H1 (cell line): ENCODE data around the gene COMMD2. TPM values are rescaled to one million over a fixed set of nuclear protein-coding genes. Genes with fewer than 3 reads are reported as not detected.

ENCODE experiments used
- CTCF ChIA-PET: fragments of 300-600 bp; sonication (Branson Sonifier 250); formaldehyde crosslinking; loops from one replicate; lab custom pipeline; 2021; ENCODE audit not compliant: partially characterized antibody; lab: Charles Lee
- POLR2A ChIA-PET: fragments of 300-600 bp; sonication (Branson Sonifier 250); formaldehyde crosslinking; loops from one replicate; lab custom pipeline; 2021; ENCODE audit warnings: inconsistent platforms; ENCODE audit not compliant: partially characterized antibody; lab: Charles Lee
- DNase-seq, 2 experiments: peaks; one replicate each; pipeline versions ENCODE4 v3.0.0 to v3.0.0-alpha.2; 2010 to 2022; ENCODE audit warnings: low spot score in 2 of 2, low read depth in 1 of 2, mixed read lengths in 1 of 2
- FAIRE-seq: peaks from 2 replicates; lab custom pipeline; 2011; peaks lifted over from hg19 to GRCh38; lab: Jason Lieb, UNC
- H2AFZ ChIP-seq: 2 replicates; pipeline ENCODE4 v1.8.1; 2012; ENCODE audit warnings: low read length, inconsistent platforms
- H2AK5ac ChIP-seq: 2 replicates; pipeline ENCODE4 v1.6.1; 2013; ENCODE audit warnings: low read depth, low read length
- H2BK120ac ChIP-seq: replicated peaks from 2 replicates; pipeline ENCODE3; 2013; ENCODE audit warnings: low read depth, low read length, inconsistent platforms
- H2BK12ac ChIP-seq: 2 replicates; pipeline ENCODE4 v1.6.1; 2013; ENCODE audit warnings: low read depth, low read length
- H2BK15ac ChIP-seq: 2 replicates; pipeline ENCODE4 v1.6.1; 2013; ENCODE audit warnings: low read length
- H2BK20ac ChIP-seq: 2 replicates; pipeline ENCODE4 v1.6.1; 2013; ENCODE audit warnings: low read length
- H2BK5ac ChIP-seq: 2 replicates; pipeline ENCODE4 v1.6.1; 2013; ENCODE audit warnings: low read depth, low read length
- H3K14ac ChIP-seq: 2 replicates; pipeline ENCODE4 v1.6.1; 2013; ENCODE audit warnings: inconsistent platforms; ENCODE audit not compliant: insufficient read length
- H3K18ac ChIP-seq: 2 replicates; pipeline ENCODE4 v1.6.1; 2013; ENCODE audit warnings: low read length; ENCODE audit errors: extremely low read depth
- H3K23ac ChIP-seq: 2 replicates; pipeline ENCODE4 v1.6.1; 2013; ENCODE audit warnings: inconsistent platforms; ENCODE audit not compliant: insufficient read length
- H3K23me2 ChIP-seq: 2 replicates; pipeline ENCODE4 v1.6.1; 2013; ENCODE audit warnings: low read depth, low read length
- H3K27ac ChIP-seq: 2 replicates; pipeline ENCODE4 v1.6.1; 2011; ENCODE audit warnings: low read depth, low read length, inconsistent platforms
- H3K27me3 ChIP-seq, 4 experiments: replicated peaks in 1 of 4; 1 replicate in 1 of 4; 2 replicates in 3 of 4; pipeline versions ENCODE4 v1.6.1 to v1.8.1; 2011 to 2013; ENCODE audit warnings: low read length in 3 of 4, mild to moderate bottlenecking in 3 of 4, inconsistent platforms in 2 of 4, mixed read lengths in 2 of 4, moderate library complexity in 1 of 4; ENCODE audit not compliant: control insufficient read depth in 3 of 4, insufficient read depth in 3 of 4; ENCODE audit errors: extremely low read depth in 1 of 4
- H3K36me3 ChIP-seq, 4 experiments: 2 replicates each; pipeline versions ENCODE4 v1.6.1 to v1.8.1; 2011 to 2013; ENCODE audit warnings: mild to moderate bottlenecking in 4 of 4, low read length in 3 of 4, moderate library complexity in 2 of 4, control low read depth in 1 of 4, inconsistent platforms in 1 of 4; ENCODE audit not compliant: insufficient read depth in 4 of 4, control insufficient read depth in 2 of 4
- H3K4ac ChIP-seq: replicated peaks from 2 replicates; pipeline ENCODE3; 2013; ENCODE audit warnings: low read length, low read depth, mixed read lengths, inconsistent platforms; ENCODE audit not compliant: insufficient read length
- H3K4me1 ChIP-seq, 4 experiments: replicated peaks in 1 of 4; 1 replicate in 1 of 4; 2 replicates in 3 of 4; pipeline versions ENCODE4 v1.6.1 to v1.8.1; 2011 to 2013; ENCODE audit warnings: low read length in 3 of 4, inconsistent platforms in 2 of 4, mixed read lengths in 1 of 4; ENCODE audit not compliant: insufficient read depth in 4 of 4, control insufficient read depth in 3 of 4
- H3K4me2 ChIP-seq, 2 experiments: 2 replicates each; pipeline versions ENCODE4 v1.6.1 to v1.8.1; 2011 to 2013; ENCODE audit warnings: low read depth in 2 of 2, low read length in 2 of 2, control low read depth in 1 of 2, inconsistent platforms in 1 of 2, mild to moderate bottlenecking in 1 of 2; ENCODE audit not compliant: insufficient read depth in 1 of 2
- H3K4me3 ChIP-seq, 4 experiments: fragments of 200-600, 300-600 bp in 1 of 4; sonication (generic), shearing (Covaris generic), sonication (Bioruptor Twin) in 1 of 4; 2 replicates each; pipeline versions ENCODE4 v1.5.1 to v1.8.1; 2011 to 2016; ENCODE audit warnings: low read length in 4 of 4, low read depth in 3 of 4, control low read depth in 2 of 4, inconsistent platforms in 2 of 4, mild to moderate bottlenecking in 2 of 4, mixed read lengths in 1 of 4, moderate library complexity in 1 of 4; ENCODE audit not compliant: insufficient read depth in 2 of 4; ENCODE audit errors: extremely low read depth in 1 of 4
- H3K56ac ChIP-seq: replicated peaks from 2 replicates; pipeline ENCODE3; 2013; ENCODE audit warnings: low read depth, mild to moderate bottlenecking, mixed read lengths, low read length, inconsistent platforms; ENCODE audit not compliant: insufficient read length
- H3K79me1 ChIP-seq: 2 replicates; pipeline ENCODE4 v1.6.1; 2013; ENCODE audit warnings: low read depth, low read length, control low read depth
- H3K79me2 ChIP-seq, 2 experiments: 2 replicates each; pipeline versions ENCODE4 v1.6.1 to v1.8.1; 2012 to 2013; ENCODE audit warnings: low read length in 2 of 2, mild to moderate bottlenecking in 2 of 2, inconsistent platforms in 1 of 2; ENCODE audit not compliant: insufficient read depth in 2 of 2, control insufficient read depth in 1 of 2
- H3K9ac ChIP-seq, 4 experiments: replicated peaks in 1 of 4; 1 replicate in 1 of 4; 2 replicates in 3 of 4; pipeline versions ENCODE4 v1.6.1 to v1.8.1; 2011 to 2013; ENCODE audit warnings: low read depth in 3 of 4, low read length in 3 of 4, control low read depth in 2 of 4, mild to moderate bottlenecking in 2 of 4, moderate library complexity in 2 of 4, inconsistent platforms in 1 of 4; ENCODE audit errors: extremely low read depth in 1 of 4
- H3K9me3 ChIP-seq, 2 experiments: 2 replicates each; pipeline versions ENCODE4 v1.6.1 to v1.8.1; 2012 to 2013; ENCODE audit warnings: mild to moderate bottlenecking in 2 of 2, moderate library complexity in 2 of 2, control low read depth in 1 of 2, inconsistent platforms in 1 of 2, low read depth in 1 of 2, low read length in 1 of 2, mixed read lengths in 1 of 2; ENCODE audit not compliant: insufficient read depth in 2 of 2
- H4K20me1 ChIP-seq, 2 experiments: replicated peaks in 1 of 2; 2 replicates each; pipeline versions ENCODE3 to v1.8.1; 2011 to 2013; ENCODE audit warnings: inconsistent platforms in 2 of 2, low read length in 2 of 2, mild to moderate bottlenecking in 1 of 2; ENCODE audit not compliant: insufficient read depth in 2 of 2, control insufficient read depth in 1 of 2
- H4K5ac ChIP-seq: 2 replicates; pipeline ENCODE4 v1.6.1; 2013; ENCODE audit warnings: low read length, low read depth, mixed read lengths, inconsistent platforms; ENCODE audit not compliant: insufficient read length
- H4K8ac ChIP-seq: 2 replicates; pipeline ENCODE4 v1.8.0; 2013; ENCODE audit warnings: mild to moderate bottlenecking, moderate library complexity, low read length, inconsistent platforms; ENCODE audit not compliant: insufficient read depth; ENCODE audit errors: extremely low read depth
- H4K91ac ChIP-seq: replicated peaks from 2 replicates; pipeline ENCODE3; 2013; ENCODE audit warnings: low read length, mixed read lengths, inconsistent platforms; ENCODE audit not compliant: insufficient read length
- RAD21 ChIP-seq, 2 experiments: IDR thresholded peaks in 1 of 2; conservative IDR thresholded peaks in 1 of 2; 2 replicates each; pipeline ENCODE4 v1.6.1; 2011; ENCODE audit warnings: low read depth in 2 of 2, low read length in 2 of 2, improper control_type of control experiment in 1 of 2, inconsistent platforms in 1 of 2, mild to moderate bottlenecking in 1 of 2, moderate library complexity in 1 of 2
- WGBS, 2 experiments: shearing (Covaris generic) in 1 of 2; methylation state at CpG; one replicate each; pipeline versions ENCODE4 v1.1.6 to v1.1.7; 2013 to 2015; ENCODE audit warnings: low lambda C conversion rate in 2 of 2, mixed read lengths in 2 of 2, inconsistent platforms in 1 of 2, low coverage in 1 of 2, missing lambda C conversion rate in 1 of 2; ENCODE audit not compliant: insufficient replicate concordance in 2 of 2, insufficient coverage in 1 of 2, insufficient read length in 1 of 2; ENCODE audit errors: extremely low coverage in 1 of 2, missing lambda C conversion rate in 1 of 2; 5-methylcytosine and 5-hydroxymethylcytosine counted together
- polyA plus RNA-seq, 7 experiments: library from polyadenylated mRNA; depleted of rRNA in 3 of 7; stranded (reverse) in 5 of 7; unstranded in 2 of 7; fragments of >200 nt in 5 of 7; fragments of 200-250 nt in 2 of 7; gene quantifications; 1 replicate in 5 of 7; 2 replicates in 1 of 7; 4 replicates in 1 of 7; pipeline versions ENCODE4 v1.2.1 to v1.2.3, GENCODE V29; 2011 to 2013; ENCODE audit warnings: missing spikeins in 2 of 7, mixed read lengths in 2 of 7
- total RNA-seq: library from RNA; stranded (reverse); fragmentation: NEBNext Ultra II Directional; extraction: Animal tissue kit (Norgen Biotek cat#: 25700); gene quantifications from 2 replicates; pipeline ENCODE4 v1.2.1, GENCODE V29; 2021
- TF ChIP-seq, protein P1 (sequence below), 3 experiments: IDR thresholded peaks; 1 replicate in 2 of 3; 2 replicates in 1 of 3; pipeline versions ENCODE4 v1.5.1 to v1.6.1; 2011; ENCODE audit warnings: low read length in 3 of 3, mild to moderate bottlenecking in 3 of 3, inconsistent platforms in 2 of 3, low read depth in 1 of 3, moderate library complexity in 1 of 3; ENCODE audit not compliant: insufficient read depth in 1 of 3; ENCODE audit errors: control extremely low read depth in 1 of 3
- TF ChIP-seq, protein P2 (sequence below): IDR thresholded peaks from 2 replicates; pipeline ENCODE4 v1.6.1; 2012; ENCODE audit warnings: inconsistent platforms

COMMD2 gene
- total and polyA plus RNA-seq, 2 of the 8 experiments (the other 6 are each of a cell fraction or from before 2014, with no cell fraction given): 20.2 to 57.2 TPM

DNA sequence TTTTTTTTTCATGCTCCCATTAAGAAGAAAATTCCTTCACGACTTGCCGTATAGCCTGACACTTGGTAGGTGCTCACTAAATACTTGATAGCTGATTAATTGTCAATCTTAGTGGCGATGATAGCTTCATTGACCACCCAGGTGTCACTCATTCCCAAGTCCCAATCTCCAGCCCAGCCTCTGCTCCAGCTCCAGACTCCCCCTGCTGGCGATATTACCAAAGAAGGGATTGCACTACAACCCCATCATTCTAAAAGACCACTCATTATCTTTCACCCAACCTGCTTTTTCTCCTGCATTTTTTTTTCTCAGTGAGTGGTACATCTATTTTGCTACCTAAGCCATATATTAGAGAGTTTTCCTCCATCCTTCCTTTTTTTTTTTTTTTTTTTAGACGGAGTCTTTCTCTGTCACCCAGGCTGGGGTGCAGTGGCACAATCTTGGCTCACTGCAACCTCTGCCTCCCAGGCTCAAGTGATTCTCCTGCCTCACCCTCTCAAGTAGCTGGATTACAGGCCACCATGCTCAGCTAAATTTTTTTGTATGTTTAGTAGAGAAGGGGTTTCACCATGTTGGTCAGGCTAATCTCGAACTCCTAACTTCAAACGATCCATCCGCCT, 19.5 kb upstream of the COMMD2 start:
- Histone ChIP-seq H2AFZ (no peak overlapping the region), H3K56ac (no peak overlapping the region), H3K4me1 (no peaks in the 10 kb centered on the region), H4K20me1 (no peaks in the 10 kb centered on the region), H3K4ac (no peak overlapping the region), H3K14ac (no peak overlapping the region), H2BK20ac (no peak overlapping the region), H2BK15ac (no peak overlapping the region), H4K91ac (no peak overlapping the region), H2BK120ac (no peak overlapping the region), H3K23ac (no peak overlapping the region), H2AK5ac (no peak overlapping the region), H3K79me1 (no peaks in the 10 kb centered on the region), H4K5ac (no peak overlapping the region), H4K8ac (no peak overlapping the region), H2BK12ac (no peak overlapping the region), H3K4me2 (no peak overlapping the region), H3K36me3 (no peaks in the 10 kb centered on the region), H2BK5ac (no peak overlapping the region), H3K27ac (no peak overlapping the region), H3K79me2 (no peaks in the 10 kb centered on the region), H3K27me3 (no peaks in the 10 kb centered on the region; a peak in 1 of 7 replicates), H3K18ac (no peak overlapping the region), H3K23me2 (no peaks in the 10 kb centered on the region), H3K4me3 (no peak overlapping the region), H3K9ac (no peak overlapping the region), H3K9me3 (no peaks in the 10 kb centered on the region)
- TF ChIP-seq, protein P1, sequence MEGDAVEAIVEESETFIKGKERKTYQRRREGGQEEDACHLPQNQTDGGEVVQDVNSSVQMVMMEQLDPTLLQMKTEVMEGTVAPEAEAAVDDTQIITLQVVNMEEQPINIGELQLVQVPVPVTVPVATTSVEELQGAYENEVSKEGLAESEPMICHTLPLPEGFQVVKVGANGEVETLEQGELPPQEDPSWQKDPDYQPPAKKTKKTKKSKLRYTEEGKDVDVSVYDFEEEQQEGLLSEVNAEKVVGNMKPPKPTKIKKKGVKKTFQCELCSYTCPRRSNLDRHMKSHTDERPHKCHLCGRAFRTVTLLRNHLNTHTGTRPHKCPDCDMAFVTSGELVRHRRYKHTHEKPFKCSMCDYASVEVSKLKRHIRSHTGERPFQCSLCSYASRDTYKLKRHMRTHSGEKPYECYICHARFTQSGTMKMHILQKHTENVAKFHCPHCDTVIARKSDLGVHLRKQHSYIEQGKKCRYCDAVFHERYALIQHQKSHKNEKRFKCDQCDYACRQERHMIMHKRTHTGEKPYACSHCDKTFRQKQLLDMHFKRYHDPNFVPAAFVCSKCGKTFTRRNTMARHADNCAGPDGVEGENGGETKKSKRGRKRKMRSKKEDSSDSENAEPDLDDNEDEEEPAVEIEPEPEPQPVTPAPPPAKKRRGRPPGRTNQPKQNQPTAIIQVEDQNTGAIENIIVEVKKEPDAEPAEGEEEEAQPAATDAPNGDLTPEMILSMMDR (IDR thresholded peaks at IDR 0.05; ENCODE audit: control extremely low read depth in 1 of 3, insufficient read depth in 1 of 3, low read depth in 1 of 3, low read length in 3 of 3): peak; percentile 77 to 87 (median 86)
- peak; percentile 73 to 76 for TF ChIP-seq RAD21 (IDR thresholded peaks at IDR 0.05 in 1 of 2, conservative IDR thresholded peaks at IDR 0.05 in 1 of 2; ENCODE audit: low read depth in 2 of 2, low read length in 2 of 2)
- TF ChIP-seq, protein P2, sequence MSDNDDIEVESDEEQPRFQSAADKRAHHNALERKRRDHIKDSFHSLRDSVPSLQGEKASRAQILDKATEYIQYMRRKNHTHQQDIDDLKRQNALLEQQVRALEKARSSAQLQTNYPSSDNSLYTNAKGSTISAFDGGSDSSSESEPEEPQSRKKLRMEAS: no peak
- DNase-seq: peak in 1 of 2 experiments; percentile 79
- FAIRE-seq: peak; percentile 24
- ChIA-PET POLR2A (interaction anchor here (0.7 kb wide), 1 partner anchor 276 kb away, joined by 3 read pairs; no protein-coding TSS in a partner anchor), CTCF (interaction anchor here (0.6 to 11.0 kb wide), 73 partner anchors 9 to 1860 kb away, joined by 3 to 103 read pairs (median 4); partner anchors contain the start of genes ANKUB1, COMMD2, RNF13 and WWTR1)
- 57% methylated on average over 7 of the region's 8 CpGs; no CpG with 5 or more reads in 1 of the 2 experiments for WGBS, 2 experiments
